ENCODE data around the gene STAG3. TPM values are rescaled to one million over a fixed set of nuclear protein-coding genes. Genes with fewer than 3 reads are reported as not detected.

STAG3 gene
- total and polyA plus RNA-seq, 2 donors (not counting 1 experiment from before 2014, with no cell fraction given): 24.8 to 33.4 TPM

- POLR2A ChIA-PET: interaction anchor here (0.6 to 1.1 kb wide), 4 partner anchors 11 to 62 kb away, joined by 3 to 5 read pairs (median 4); partner anchors contain the start of gene LAMTOR4
- peak overlapping the region; percentile 71 for H2AFZ ChIP-seq (ENCODE audit: insufficient read depth, low read depth, low read length, poor library complexity, severe bottlenecking)
- H3K4me3 Mint-ChIP-seq: peak overlapping the region; percentile 72
Measured at GRCh38 chr7:100137851-100138760, 39.6 kb upstream of the STAG3 start.

More at GRCh38 chr7:100137851-100138760, 39.6 kb upstream of the STAG3 start:
- intact Hi-C loops (cut with micrococcal nuclease): no loop called here
- H3K27ac Mint-ChIP-seq: peak overlapping the region; percentile 88
- H3K27ac ChIP-seq (ENCODE audit: low read length in 2 of 2): peak overlapping the region in 1 of 2 donors; percentile 63
- CTCF ChIA-PET: interaction anchor here (0.5 to 2.9 kb wide), 11 partner anchors 9 to 290 kb away, joined by 3 to 17 read pairs (median 3); partner anchors contain the start of genes LAMTOR4 and ZCWPW1
- H3K4me1 ChIP-seq (ENCODE audit: control insufficient read depth in 2 of 2, insufficient read depth in 2 of 2, low read length in 2 of 2): peaks cover 10 to 25% of the 10 kb centered on the region in 2 donors
- no peaks in the 10 kb centered on the region for H4K20me1 ChIP-seq (ENCODE audit: control insufficient read depth, insufficient read depth, low read length, poor library complexity, severe bottlenecking)
- no peaks in the 10 kb centered on the region for H3K27me3 Mint-ChIP-seq
- H3K9ac ChIP-seq (ENCODE audit: low read length): peak overlapping the region; percentile 48
- ATAC-seq (ENCODE audit: low read depth) (peak; percentile 61), DNase-seq (peak; percentile 55)
- H3K4me2 ChIP-seq (replicated peaks; ENCODE audit: low read depth, low read length, poor library complexity, severe bottlenecking): peak overlapping the region; percentile 73
- TF ChIP-seq EZH2 (IDR thresholded peaks at IDR 0.05; ENCODE audit: borderline replicate concordance, insufficient read depth, low read depth, low read length, poor library complexity, severe bottlenecking): no peak
- TF ChIP-seq CTCF (IDR thresholded peaks at IDR 0.05): no peak
- no peaks in the 10 kb centered on the region for H3K27me3 ChIP-seq (replicated peaks in 1 of 4; ENCODE audit: control extremely low read depth in 1 of 4, control insufficient read depth in 3 of 4, insufficient read depth in 4 of 4, low read length in 3 of 4)
- H3K36me3 ChIP-seq (replicated peaks in 1 of 2; ENCODE audit: control extremely low read depth in 1 of 2, control insufficient read depth in 1 of 2, extremely low read depth in 1 of 2, insufficient read depth in 2 of 2, low read length in 1 of 2): no peaks in the 10 kb centered on the region
- peaks cover 18% of the 10 kb centered on the region for H3K4me1 Mint-ChIP-seq
- 92% methylated on average over 6 of the region's 13 CpGs for WGBS (ENCODE audit: insufficient coverage)
- no peaks in the 10 kb centered on the region for H3K9me3 Mint-ChIP-seq (ENCODE audit: insufficient read depth)
- peak overlapping the region in 2 of 5 experiments; percentile 15 to 20 for H3K4me3 ChIP-seq (ENCODE audit: control extremely low read depth in 1 of 5, extremely low read depth in 1 of 5, insufficient read depth in 1 of 5, low read depth in 2 of 5, low read length in 4 of 5)
- H3K79me2 ChIP-seq (ENCODE audit: control insufficient read depth, insufficient read depth, low read length): no peaks in the 10 kb centered on the region
- H3K9me3 ChIP-seq (ENCODE audit: control extremely low read depth in 1 of 3, control insufficient read depth in 2 of 3, insufficient read depth in 1 of 3, low read length in 2 of 3): no peaks in the 10 kb centered on the region
